GM20000 (cell line): Measurements from ENCODE around the gene WWOX.

Source experiments
- DNase-seq: peaks from one replicate; pipeline ENCODE4 v3.0.0; 2012; ENCODE audit warnings: low spot score
- TF ChIP-seq, protein P1 (sequence below): IDR thresholded peaks from 2 replicates; pipeline ENCODE4 v1.5.1; 2012; ENCODE audit warnings: mild to moderate bottlenecking, control low read depth; ENCODE audit errors: extremely low read depth, missing control alignments

Gene WWOX

DNA sequence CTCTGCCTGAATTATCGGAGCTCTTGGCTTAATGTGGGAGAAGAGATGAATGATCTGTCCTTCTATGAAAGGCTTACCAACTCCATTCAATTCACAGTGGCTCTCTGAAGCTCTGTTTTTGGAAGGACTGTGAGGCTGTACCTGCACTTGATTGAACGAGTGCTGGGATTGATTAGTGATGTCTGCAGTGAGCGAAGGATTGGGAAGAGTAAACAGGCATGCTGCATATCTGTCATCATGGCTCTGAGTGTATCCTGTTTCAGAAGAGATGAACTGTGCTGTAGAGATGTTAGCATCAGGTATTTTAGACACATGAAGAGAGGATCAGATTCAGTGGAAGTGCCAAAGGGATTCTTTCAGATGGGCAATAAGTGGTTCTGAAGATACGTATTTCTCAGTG, 937.1 kb downstream of the WWOX start:
- TF ChIP-seq, protein P1, sequence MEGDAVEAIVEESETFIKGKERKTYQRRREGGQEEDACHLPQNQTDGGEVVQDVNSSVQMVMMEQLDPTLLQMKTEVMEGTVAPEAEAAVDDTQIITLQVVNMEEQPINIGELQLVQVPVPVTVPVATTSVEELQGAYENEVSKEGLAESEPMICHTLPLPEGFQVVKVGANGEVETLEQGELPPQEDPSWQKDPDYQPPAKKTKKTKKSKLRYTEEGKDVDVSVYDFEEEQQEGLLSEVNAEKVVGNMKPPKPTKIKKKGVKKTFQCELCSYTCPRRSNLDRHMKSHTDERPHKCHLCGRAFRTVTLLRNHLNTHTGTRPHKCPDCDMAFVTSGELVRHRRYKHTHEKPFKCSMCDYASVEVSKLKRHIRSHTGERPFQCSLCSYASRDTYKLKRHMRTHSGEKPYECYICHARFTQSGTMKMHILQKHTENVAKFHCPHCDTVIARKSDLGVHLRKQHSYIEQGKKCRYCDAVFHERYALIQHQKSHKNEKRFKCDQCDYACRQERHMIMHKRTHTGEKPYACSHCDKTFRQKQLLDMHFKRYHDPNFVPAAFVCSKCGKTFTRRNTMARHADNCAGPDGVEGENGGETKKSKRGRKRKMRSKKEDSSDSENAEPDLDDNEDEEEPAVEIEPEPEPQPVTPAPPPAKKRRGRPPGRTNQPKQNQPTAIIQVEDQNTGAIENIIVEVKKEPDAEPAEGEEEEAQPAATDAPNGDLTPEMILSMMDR, result no peak
- no peak for DNase-seq

DNA sequence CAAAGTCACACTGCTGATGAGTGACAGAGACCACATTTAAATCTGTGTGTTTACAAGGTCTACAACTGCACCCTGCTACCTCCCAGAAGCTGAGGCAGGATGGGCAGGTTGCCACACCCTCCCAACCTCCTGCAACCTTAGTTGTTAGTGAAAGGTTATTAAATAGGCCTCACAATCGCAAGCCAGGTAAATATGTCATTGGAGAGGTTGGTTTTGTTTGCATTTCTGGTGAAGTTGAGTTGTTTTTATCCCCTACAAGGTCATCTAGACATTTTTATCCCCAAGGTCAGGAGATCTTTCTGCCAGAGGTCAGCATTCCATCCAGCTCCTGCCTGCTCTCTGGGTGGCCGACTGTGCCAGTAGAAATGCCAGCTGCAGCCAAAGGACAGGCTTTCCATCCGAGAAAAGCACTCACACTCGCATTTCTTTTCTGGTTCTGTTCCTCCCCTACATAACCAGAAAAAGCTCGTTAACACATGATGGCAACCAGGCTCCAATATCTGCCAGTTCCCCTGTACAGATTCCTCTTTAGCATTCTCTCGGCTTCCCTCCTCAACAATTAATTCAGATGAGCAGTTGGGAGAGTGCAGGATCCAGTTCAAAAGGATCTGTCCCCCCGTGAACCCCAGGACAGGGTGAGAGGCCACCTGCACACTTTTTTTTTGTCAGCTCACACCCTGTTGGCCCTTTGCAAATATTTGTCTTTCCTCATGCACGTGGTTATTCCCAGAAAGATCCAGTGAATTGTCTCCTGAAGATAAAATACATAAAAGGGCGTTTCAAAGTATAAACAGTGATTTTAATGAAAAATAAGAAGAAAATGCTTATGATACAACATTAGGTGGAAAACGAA, 938.3 kb downstream of the WWOX start:
- no peak for DNase-seq
- TF ChIP-seq, protein P1, result no peak

GRCh38 chr16:79041206-79041605, 941.8 kb downstream of the WWOX start:
- DNase-seq, result no peak
- TF ChIP-seq, protein P1, result no peak

- TF ChIP-seq, protein P1, result no peak
- no peak for DNase-seq
Observed at GRCh38 chr16:79042141-79042540, 942.7 kb downstream of the WWOX start.

GRCh38 chr16:79042886-79043285, 943.4 kb downstream of the WWOX start:
- DNase-seq, result no peak
- TF ChIP-seq, protein P1, result no peak

GRCh38 chr16:79045191-79045590, 945.7 kb downstream of the WWOX start:
- TF ChIP-seq, protein P1, result no peak
- no peak for DNase-seq

DNA sequence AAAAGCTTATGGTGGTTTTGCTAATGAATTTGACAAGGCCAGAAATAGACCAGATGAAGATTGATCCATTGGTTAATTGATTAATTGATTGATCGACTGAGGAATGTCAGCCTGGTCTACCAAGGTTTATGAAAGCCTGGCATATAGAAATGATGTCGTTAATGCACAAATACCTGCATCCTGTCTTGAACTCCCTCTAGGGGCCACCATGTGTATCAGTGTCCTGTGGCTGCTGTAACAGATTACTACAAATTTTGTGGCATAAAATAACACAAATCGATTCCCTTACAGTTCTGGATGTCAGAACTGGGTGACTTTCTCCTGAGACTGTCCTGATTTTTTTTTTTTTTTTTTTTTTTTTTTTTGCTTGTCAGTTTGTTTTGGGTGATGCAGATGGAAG, 947.9 kb downstream of the WWOX start:
- TF ChIP-seq, protein P1, result no peak
- no peak for DNase-seq
